NB4 (cell line): ENCODE measurements around the gene KIAA1143.

Experiments used
- MYC ChIP-seq: IDR thresholded peaks from 2 replicates; pipeline ENCODE4 v1.6.1; 2011; ENCODE audit warnings: low read depth, low read length
- TF ChIP-seq, protein P1 (sequence below): IDR thresholded peaks from one replicate; pipeline ENCODE4 v1.5.1; 2012; ENCODE audit warnings: low read depth, low read length
- TF ChIP-seq, protein P2 (sequence below): IDR thresholded peaks from 2 replicates; pipeline ENCODE4 v1.6.1; 2011; ENCODE audit warnings: low read depth, low read length

- TF ChIP-seq, protein P1, sequence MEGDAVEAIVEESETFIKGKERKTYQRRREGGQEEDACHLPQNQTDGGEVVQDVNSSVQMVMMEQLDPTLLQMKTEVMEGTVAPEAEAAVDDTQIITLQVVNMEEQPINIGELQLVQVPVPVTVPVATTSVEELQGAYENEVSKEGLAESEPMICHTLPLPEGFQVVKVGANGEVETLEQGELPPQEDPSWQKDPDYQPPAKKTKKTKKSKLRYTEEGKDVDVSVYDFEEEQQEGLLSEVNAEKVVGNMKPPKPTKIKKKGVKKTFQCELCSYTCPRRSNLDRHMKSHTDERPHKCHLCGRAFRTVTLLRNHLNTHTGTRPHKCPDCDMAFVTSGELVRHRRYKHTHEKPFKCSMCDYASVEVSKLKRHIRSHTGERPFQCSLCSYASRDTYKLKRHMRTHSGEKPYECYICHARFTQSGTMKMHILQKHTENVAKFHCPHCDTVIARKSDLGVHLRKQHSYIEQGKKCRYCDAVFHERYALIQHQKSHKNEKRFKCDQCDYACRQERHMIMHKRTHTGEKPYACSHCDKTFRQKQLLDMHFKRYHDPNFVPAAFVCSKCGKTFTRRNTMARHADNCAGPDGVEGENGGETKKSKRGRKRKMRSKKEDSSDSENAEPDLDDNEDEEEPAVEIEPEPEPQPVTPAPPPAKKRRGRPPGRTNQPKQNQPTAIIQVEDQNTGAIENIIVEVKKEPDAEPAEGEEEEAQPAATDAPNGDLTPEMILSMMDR: no peak
- no peak for TF ChIP-seq MYC
- TF ChIP-seq, protein P2, sequence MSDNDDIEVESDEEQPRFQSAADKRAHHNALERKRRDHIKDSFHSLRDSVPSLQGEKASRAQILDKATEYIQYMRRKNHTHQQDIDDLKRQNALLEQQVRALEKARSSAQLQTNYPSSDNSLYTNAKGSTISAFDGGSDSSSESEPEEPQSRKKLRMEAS: no peak
Observed at GRCh38 chr3:44762170-44762677, 805 bp upstream of the KIAA1143 start.
